Endometrial microvascular endothelial cells (primary cell): Measurements from ENCODE around the gene RAPGEF2. TPM values are rescaled to one million over a fixed set of nuclear protein-coding genes. Genes with fewer than 3 reads are reported as not detected.

Experiments used
- in situ Hi-C: cut with HindIII; loops from 2 replicates; pipeline ENCODE4 v1.10.0; 2017; ENCODE audit warnings: low sequenced_read_pairs, low pct_unique_long_range_greater_than_20kb; ENCODE audit errors: inconsistent ontology term
- total RNA-seq: library from RNA; depleted of rRNA; stranded (reverse); fragments of >200 nt; gene quantifications from one replicate; pipeline ENCODE4 v1.2.3, GENCODE V29; 2015; ENCODE audit errors: inconsistent ontology term

The RAPGEF2 gene
- total RNA-seq, 1 donor from 2014 or later, result 43.6 TPM

DNA sequence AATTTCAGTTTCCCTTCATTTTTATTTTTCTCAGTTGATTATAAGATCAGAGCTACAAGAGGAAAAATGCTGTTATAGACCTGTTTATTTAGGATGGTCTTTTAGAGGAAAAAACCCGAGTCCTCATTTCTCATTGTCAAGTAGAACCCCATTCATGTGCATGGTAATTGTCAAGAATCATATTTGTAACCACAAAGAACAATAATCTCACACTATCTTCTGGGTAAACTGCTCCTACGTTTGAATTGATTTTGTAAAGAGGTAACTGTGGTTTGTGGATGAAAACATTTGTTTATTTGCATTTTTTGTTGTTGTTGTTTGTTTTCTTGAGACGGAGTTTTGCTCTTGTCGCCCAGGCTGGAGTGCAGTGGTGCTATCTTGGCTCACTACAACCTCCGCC is 23.8 kb downstream of the RAPGEF2 start:
- in situ Hi-C loops, result no loop called here

DNA sequence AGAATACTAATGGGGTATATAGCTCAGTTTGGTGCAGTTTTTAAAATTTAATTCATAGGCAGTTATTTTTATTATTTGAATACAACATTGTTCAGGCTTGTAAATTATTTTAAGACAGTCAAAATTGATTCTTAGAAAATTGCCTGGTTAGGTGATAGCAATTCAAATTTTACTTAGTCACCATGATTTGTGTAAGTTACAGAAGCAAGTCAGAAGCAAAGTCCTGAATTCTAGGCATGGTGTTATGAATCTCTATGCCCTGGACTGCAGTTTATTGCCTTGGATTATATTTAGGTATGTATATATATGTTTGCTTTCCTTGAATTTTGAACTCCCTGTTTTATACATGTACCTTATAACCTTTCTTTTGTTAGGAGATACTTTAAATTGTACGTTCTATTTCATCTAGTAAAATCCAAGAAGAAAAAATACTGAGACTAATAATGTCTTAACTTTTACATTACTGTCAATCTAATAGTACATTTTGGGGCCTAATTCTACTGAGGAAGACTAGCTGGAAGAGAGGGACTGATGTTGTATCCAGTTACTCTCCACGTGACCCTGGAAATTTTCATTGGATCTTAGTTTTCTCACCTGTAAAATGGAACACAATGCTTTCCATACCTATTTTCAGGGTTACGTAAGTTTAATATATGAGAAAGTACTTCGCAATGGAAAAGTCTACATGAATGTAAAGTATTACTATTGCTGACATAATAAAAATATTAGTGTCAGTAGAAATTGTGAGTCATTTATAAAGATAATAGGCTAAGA is 25.1 kb downstream of the RAPGEF2 start:
- in situ Hi-C loops, result no loop called here

DNA sequence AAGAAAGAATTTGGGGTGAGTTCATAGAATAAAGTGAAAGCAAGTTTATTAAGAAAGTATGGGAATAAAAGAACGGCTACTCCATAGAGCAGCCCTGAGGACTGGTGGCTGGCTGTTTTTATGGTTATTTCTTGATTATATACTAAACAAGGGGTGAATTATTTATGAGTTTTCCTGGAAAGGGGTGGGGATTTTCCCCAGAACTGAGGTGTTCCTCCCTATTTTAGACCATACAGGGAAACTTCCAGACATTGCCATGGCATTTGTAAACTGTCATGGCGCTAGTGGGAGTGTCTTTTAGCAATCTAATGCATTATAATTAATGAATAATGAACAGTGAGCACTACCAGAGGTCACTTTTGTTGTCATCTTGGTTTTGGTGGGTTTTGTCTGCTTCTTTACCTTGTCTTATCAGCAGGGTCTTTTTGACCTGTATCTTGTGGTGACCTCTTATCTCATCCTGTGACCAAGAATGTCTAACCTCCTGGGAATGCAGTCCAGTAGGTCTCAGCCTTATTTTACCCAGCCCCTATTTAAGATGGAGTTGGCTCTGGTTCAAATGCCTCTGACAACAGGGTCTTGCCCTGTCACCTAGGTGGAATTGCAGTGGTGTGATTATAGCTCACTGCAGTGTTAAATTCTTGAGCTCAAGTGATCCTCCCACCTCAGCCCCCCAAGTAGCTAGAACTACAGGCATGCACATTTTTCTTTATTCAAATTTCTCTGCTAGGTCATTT is 27.1 kb downstream of the RAPGEF2 start:
- in situ Hi-C loops, result no loop called here

DNA sequence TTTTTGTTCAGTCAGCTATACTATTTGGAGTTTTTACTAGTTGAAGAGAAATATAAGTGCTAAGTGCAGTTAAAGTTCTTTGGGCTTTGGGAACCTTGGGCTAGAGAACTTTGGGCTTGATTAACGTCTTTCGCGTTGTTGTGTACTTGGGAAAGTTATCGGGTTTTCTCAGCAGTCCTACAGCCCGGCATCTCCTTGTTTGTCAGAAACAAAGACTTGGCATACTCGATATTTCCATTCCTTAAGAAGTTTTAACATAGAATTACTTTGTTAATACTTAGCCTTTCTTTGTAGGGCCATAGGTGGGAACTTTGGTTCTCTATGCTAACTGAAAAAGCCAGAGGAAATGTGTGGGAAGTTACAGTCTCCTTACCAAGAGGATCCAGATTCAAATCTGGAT is 28.7 kb downstream of the RAPGEF2 start:
- in situ Hi-C loops, result no loop called here

DNA sequence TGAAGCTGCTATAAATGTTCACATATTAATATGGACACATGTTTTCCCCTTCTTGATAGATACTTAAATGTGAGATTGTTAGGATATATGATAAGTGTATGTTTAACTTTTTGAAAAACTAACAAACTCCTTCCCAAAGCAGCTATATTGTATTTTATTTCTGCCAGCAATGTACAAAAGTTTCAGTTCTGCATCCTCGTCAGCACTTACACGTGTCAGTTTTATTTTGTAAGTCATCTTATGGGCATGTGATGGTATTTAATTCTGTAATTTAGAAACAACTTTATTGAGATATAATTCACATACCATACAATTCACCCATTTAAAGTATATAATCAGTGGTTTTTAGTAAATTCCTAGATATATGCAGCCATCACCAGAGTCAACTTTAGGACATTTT is 31.6 kb downstream of the RAPGEF2 start:
- in situ Hi-C loops, result no loop called here

DNA sequence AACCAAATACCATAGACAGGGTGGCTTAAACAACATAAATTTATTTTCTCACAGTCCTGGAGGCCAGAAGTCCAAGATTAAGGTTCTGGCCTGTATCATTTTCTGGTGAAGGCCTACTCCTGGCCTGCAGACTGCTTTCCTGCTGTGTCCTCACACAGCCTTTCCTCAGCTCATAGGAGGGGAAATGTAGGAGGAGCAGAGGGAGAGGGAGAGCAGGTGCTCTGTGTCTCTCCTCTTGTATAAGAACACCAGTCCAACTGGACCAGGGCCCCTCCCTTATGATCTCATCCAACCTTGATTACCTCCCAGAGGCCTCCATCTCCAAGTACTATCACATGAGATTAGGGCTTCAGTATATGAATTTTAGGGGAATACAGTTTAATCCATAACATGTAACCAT is 34.3 kb downstream of the RAPGEF2 start:
- in situ Hi-C loops, result no loop called here

DNA sequence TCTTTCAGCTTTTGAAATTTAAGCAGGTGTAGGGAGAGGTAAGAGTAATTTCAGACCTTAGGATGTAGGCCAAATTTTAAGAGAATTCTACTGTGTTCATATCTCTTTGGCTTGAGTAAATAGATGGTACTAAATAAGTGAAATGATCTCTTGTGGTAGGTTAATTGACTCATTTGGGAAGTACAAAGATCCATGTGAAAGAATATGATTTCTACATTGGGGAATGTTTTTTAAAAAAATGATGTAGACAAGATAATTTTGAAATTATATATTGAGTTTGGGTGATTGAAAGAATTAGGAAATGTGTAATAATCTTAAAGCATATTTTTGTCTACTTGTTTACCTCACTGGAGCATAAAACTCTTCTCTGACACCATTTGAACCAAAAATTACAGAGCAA is 35.6 kb downstream of the RAPGEF2 start:
- in situ Hi-C loops, result no loop called here

DNA sequence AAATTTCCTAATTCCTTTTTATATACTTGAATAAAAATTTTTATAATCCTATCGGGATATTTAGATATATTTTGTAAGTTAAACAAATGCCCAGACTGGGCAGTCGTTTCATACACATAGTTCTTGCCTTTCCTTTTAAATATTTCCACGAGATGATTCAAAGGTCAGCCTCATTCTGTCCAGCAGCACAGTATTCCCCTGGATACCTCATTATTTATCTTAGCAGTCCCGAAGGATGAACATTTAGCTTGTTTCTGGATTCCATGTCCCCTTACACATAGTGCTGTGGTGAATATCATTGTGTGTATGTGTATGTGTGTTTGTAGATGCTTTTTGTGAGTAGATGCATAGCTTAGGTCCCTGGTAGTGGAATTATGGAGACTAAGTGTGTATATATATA is 38.3 kb downstream of the RAPGEF2 start:
- in situ Hi-C loops, result no loop called here

DNA sequence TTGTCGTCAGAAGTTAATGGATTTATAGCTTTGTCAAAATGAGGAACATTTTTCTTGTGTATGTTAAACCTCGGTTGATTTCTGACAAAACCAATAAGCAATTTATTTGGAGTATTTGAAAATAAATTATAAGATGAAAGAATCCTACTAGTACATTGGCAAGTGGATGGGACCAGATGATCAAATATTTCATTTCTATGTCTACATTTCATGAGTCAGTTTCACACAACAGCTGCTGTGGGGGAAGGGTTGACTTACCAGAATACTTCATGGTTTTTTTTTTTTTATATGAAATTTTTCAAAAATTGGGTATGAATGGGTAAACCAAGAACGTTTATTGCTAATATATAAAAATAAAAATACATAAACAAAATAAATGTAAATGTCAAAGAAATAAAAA is 39.4 kb downstream of the RAPGEF2 start:
- in situ Hi-C loops, result no loop called here

DNA sequence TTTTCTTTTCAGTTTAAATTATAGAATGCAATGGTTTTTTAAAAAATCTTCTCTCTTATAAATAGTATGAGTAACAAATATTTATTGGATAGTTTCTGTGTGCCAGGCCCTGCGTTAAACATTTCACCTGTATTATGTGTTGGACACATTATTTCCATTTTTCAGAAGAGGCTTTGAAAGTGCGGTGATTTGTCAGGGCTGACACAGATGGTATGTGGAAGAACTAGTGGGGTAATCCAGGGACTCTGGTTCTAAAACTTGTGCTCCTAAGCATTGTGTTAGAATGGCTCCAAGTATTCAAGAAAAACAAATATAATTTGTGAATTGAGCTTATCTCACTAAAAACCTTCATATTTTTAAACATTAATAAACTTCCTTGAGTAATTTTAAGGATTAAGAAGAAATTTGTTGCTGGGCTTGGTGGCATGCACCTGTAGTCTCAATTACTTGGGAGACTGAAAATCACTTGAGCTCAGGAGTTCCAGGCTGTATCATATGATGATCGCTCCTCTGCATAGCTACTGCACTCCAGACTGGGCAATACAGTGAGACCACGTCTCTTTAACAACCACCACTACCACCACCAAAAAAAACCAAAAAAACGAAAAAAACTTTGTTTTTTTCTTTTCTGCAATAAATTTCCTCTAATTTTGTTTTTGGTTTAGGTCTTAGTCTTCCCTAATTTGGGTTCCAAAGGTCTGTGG is 40.0 kb downstream of the RAPGEF2 start:
- in situ Hi-C loops, result no loop called here

DNA sequence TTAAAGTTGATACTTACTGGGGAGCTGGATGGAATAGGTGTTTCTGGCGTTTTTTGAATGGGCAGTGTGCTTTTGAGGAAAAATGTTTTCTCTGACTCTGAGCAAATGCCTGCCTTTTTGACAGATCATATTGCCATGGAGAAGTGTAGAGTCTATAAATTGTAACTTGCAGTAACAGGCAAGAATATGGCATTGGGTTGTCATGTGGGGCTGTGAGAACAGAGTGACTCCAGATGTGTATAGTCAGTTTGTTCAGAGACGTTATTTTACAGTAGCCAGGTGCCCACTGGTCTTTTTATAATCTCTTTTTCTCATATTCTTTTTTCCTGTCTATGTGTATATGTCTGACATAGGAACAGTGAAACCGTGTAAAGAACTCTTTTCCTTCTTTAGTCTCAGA is 40.8 kb downstream of the RAPGEF2 start:
- in situ Hi-C loops, result no loop called here

DNA sequence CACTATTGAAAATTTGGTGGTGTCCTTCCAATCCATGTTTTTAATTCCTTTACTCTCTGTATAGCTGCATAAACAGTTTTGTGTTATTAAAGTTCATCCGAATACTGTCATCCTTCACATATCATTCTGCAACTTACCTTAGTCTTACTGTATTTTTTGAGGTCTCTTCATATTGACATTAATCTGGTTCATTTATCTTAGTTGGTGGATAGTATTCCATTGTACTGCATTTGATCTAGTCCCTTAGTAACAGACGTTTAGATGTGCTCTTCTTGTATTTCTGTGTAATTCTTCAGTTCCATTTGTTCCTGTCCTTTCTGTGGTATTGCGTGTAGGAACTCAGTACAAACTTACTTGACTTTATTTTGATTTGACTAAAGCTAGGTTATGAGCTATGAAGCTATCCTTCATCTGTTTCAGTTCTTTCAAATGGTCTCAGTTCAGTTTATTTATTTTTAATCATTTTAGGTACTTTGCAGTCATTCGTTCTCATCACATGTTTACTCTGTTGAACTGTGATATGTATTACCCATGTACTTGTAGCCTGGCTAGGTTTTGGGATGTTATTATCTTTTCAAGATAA is 41.3 kb downstream of the RAPGEF2 start:
- in situ Hi-C loops, result no loop called here

DNA sequence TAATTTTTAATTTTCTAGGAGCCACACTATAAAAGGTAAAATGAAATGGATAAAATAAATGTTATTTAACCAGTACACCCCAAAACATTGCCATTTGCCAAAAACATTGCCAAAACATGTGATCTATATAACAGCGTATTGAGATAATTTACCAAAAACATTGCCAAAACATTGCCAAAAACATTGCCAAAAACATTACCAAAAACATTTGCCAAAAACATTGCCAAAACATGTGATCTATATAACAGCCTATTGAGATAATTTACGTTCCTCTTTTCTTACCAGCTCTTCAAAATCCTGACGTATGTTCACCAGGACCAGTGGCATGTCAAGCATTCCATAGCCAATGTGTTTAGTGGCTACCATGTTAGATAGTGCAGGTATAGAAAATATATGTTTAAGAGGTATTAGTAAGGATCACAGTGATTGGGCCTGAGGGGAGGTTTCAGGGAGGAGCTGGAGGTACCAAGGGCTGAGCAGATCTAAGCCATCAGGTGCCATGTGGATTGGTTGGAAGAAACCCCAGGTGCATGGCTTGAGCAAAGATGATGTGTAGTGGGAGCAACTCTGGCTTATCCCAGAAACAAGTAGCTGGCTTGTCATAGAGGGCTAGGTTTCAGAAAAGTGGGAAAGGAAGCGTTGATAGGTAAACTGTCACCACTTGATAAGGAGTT is 42.6 kb downstream of the RAPGEF2 start:
- in situ Hi-C loops, result no loop called here

DNA sequence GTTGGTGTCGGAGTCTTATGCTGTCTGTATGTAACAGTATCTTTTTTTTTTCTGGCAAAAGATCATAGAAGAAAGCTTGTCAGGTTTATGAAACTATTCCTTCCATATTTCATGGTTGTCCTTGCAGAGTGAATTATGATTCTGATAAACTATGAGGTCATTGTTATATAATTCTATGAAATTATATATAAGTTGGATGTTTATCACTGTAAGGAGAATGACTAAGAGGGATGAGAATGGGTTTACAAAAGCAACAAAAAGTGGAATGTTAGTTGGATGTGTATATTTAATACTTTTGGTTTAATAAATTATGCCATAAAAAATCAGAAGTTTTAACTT is 43.1 kb downstream of the RAPGEF2 start:
- in situ Hi-C loops, result no loop called here

DNA sequence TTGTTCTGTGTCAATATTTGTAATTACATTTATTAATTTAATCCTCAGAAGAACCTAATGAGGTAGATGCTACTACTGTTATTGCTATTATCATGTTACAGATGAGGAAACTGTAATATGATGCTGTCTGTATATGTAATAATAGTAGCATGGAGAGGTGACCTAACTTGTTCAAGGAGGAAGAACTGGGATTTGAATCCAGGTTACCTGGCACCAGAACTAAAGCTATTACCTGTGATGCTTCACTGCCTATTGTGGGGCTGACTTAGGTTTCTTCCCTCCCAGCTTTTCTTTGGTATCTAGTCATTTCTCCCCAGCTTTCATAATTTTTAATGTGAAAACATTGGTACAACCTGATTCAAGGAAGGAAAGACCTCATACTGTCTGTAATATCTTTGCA is 43.6 kb downstream of the RAPGEF2 start:
- in situ Hi-C loops, result no loop called here

DNA sequence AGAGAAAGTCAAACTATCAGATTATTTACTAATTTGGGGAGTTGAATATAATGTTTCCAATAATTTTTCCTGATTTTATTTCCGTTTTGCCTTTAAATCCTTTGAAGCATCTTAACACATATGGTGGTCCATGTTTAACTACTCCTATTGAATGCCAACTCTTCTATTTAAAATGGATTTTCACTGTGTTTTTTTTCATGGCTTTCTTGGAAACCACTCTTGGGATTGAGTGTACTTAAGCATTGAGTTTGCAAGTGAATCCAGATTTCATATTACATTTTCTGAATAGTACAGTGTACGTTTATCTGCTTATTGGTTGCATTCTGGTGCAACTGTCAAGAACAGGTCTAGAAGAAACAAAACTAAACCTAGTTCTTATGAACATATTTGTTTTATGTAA is 45.6 kb downstream of the RAPGEF2 start:
- in situ Hi-C loops, result no loop called here

DNA sequence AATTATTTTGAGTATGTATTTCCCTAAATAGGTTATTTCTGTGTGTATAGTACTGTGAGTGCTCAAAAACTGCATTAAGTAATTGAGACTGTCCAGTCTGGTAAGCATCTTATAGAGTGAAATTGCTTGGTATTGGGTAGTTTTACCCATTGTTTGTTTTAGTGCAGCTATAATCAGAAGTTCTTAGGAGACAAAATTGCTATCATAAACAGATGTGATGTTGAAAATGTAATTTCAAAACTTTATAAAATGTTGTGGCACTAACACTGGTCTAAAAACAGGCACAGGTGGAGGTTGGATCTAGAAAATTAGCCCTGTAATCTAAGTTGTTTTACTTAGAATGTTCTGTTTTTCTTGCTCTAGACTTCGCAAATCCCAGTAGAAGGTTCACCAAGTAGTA is 46.8 kb downstream of the RAPGEF2 start:
- in situ Hi-C loops, result loop anchor here (10.0 kb wide), 1 partner anchor 45 kb away; the partner anchor contains the start of gene RAPGEF2

DNA sequence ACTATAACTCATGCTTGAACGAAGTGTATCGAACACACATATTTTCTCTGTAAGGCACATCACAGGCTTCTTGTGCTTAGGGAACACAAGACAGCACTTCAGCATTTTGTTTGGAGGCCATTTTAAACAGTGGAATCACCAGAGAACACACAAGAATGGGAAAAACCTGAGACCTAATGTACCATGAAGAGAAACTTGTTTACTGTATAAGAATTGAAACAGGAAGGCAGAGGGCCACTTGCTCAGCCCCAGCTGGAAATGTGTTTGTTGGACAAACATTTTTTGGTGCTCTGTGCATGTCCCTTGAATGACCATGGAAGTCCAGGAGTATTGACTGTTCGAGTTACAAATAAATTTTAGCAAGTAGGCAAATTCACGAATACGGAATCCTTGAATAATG is 47.5 kb downstream of the RAPGEF2 start:
- in situ Hi-C loops, result loop anchor here (10.0 kb wide), 1 partner anchor 46 kb away; the partner anchor contains the start of gene RAPGEF2

DNA sequence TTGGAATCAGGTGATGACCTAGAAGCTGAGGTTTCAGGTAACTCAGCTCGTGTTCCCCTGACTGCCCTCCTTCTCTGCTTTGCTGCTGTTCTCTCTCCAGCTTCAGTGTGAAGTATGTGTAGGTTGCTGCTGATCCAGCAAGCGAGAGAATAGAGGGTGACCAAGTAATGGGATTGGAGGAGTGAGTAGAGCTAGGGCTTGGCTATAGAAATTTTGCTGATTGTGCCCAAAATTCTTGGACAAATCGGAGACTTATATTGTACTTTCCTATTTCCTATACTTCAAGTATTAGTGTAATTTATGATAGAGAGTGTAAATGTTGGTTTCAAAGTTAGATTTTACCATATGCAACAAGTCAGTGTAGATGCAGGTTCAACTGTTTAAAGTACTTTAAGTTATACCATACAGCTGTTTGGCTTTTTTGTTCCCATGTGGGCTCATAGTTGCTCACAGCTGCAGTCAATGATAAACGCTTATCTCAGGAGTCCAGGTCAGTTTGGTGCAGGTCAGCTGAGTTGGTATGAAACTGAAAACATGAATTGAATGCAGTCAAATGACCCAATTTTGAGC is 48.0 kb downstream of the RAPGEF2 start:
- in situ Hi-C loops, result loop anchor here (10.0 kb wide), 1 partner anchor 46 kb away; the partner anchor contains the start of gene RAPGEF2
